Stomach (tissue), 4 donors: ENCODE data around the gene CDK10.

Experiments used
- EP300 ChIP-seq: sonication (generic); formaldehyde crosslinking; IDR thresholded peaks from one replicate; pipeline ENCODE4 v1.6.1; 2017; ENCODE audit warnings: antibody characterized with exemption
- POLR2AphosphoS5 ChIP-seq, 3 donors: sonication (generic); formaldehyde crosslinking; IDR thresholded peaks; one replicate each; pipeline ENCODE4 v1.6.1; 2016; ENCODE audit warnings: antibody characterized with exemption in 3 of 3
- TF ChIP-seq, protein P1 (sequence below), 7 experiments: fragments of 450-650 bp in 4 of 7; fragments of 200-600 bp in 3 of 7; sonication (generic) in 3 of 7; IDR thresholded peaks; one replicate each; pipeline ENCODE4 v1.5.1; 2016 to 2019; ENCODE audit warnings: antibody characterized with exemption in 7 of 7, control low read depth in 2 of 7, mild to moderate bottlenecking in 1 of 7

DNA sequence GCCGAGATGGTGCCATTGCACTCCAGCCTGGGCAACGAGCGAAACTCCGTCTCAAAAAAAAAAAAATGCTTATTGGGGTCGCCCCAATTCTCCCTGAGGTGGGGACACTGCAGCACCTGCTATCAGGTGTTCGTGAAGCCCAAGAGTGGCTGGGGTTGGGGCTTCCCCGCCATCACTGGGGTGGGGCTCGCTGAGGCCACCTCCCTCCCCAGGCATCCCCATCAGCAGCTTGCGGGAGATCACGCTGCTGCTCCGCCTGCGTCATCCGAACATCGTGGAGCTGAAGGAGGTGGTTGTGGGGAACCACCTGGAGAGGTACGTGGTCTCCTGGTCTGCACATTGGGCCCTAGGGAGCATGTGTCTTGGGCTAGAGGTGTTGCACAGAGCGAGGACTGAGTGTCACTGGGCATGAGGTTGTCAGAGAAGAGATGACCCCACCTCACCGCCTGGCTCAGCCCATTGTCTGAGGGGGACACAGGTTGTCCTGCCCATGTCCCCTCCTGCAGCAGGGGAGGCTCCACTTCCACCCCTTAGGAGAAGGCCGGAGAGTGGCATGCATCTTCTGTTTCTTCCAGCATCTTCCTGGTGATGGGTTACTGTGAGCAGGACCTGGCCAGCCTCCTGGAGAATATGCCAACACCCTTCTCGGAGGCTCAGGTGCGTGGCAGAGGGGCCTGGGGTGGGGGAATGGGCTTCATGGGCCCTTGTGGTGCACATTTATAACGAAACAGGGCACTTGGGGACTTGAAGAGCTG lies 4.9 kb downstream of the CDK10 start:
- TF ChIP-seq, protein P1, sequence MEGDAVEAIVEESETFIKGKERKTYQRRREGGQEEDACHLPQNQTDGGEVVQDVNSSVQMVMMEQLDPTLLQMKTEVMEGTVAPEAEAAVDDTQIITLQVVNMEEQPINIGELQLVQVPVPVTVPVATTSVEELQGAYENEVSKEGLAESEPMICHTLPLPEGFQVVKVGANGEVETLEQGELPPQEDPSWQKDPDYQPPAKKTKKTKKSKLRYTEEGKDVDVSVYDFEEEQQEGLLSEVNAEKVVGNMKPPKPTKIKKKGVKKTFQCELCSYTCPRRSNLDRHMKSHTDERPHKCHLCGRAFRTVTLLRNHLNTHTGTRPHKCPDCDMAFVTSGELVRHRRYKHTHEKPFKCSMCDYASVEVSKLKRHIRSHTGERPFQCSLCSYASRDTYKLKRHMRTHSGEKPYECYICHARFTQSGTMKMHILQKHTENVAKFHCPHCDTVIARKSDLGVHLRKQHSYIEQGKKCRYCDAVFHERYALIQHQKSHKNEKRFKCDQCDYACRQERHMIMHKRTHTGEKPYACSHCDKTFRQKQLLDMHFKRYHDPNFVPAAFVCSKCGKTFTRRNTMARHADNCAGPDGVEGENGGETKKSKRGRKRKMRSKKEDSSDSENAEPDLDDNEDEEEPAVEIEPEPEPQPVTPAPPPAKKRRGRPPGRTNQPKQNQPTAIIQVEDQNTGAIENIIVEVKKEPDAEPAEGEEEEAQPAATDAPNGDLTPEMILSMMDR (IDR thresholded peaks at IDR 0.05), result no peak
- TF ChIP-seq POLR2AphosphoS5 (IDR thresholded peaks at IDR 0.05) (no peak), EP300 (no peak)
